Kidney (tissue), 14 donors: Measurements from ENCODE around the gene LIMA1. TPM values are rescaled to one million over a fixed set of nuclear protein-coding genes. Genes with fewer than 3 reads are reported as not detected.

Experiments used
- DNase-seq, 5 donors: peaks; one replicate each; pipeline ENCODE4 v3.0.0-alpha.2; 2013 to 2020
- FAIRE-seq: peaks from 2 replicates; lab custom pipeline; 2012; peaks lifted over from hg19 to GRCh38; lab: Jason Lieb, UNC
- H3K27ac ChIP-seq, 2 donors: one replicate each; pipeline ENCODE4 v1.7.0; 2013; ENCODE audit warnings: low read depth in 2 of 2, low read length in 2 of 2, inconsistent platforms in 1 of 2
- H3K27me3 ChIP-seq: one replicate; pipeline ENCODE4 v1.7.1; 2013; ENCODE audit warnings: low read length, inconsistent platforms; ENCODE audit not compliant: control insufficient read depth, insufficient read depth
- H3K36me3 ChIP-seq, 3 donors: one replicate each; pipeline versions ENCODE4 v1.7.0 to v1.7.1; 2013; ENCODE audit warnings: low read length in 3 of 3, control low read depth in 1 of 3, inconsistent platforms in 1 of 3; ENCODE audit not compliant: insufficient read depth in 3 of 3, control insufficient read depth in 2 of 3
- H3K4me1 ChIP-seq, 3 donors: one replicate each; pipeline versions ENCODE4 v1.7.0 to v1.7.1; 2013; ENCODE audit warnings: low read length in 3 of 3, inconsistent platforms in 1 of 3, low read depth in 1 of 3; ENCODE audit not compliant: control insufficient read depth in 2 of 3, insufficient read depth in 2 of 3
- H3K4me3 ChIP-seq, 3 donors: one replicate each; pipeline versions ENCODE4 v1.7.0 to v1.8.1; 2013; ENCODE audit warnings: low read length in 3 of 3, control low read depth in 1 of 3, inconsistent platforms in 1 of 3
- H3K9ac ChIP-seq, 3 donors: one replicate each; pipeline versions ENCODE4 v1.7.0 to v1.7.1; 2013; ENCODE audit warnings: low read length in 3 of 3, control low read depth in 1 of 3, inconsistent platforms in 1 of 3
- H3K9me3 ChIP-seq, 3 donors: one replicate each; pipeline versions ENCODE4 v1.7.0 to v1.7.1; 2013; ENCODE audit warnings: low read length in 3 of 3, control low read depth in 1 of 3, inconsistent platforms in 1 of 3; ENCODE audit not compliant: control insufficient read depth in 2 of 3, insufficient read depth in 1 of 3
- CTCF ChIP-seq: IDR thresholded peaks from 3 replicates; pipeline ENCODE4 v1.5.1; 2012; ENCODE audit warnings: mild to moderate bottlenecking, moderate library complexity, borderline replicate concordance; ENCODE audit not compliant: insufficient read depth; ENCODE audit errors: extremely low read depth
- intact Hi-C: fragments of 100-400 bp; cut with DNase I; formaldehyde crosslinking; loops from one replicate; pipeline ENCODE4 v1.11.1; 2022
- polyA plus RNA-seq: library from polyadenylated mRNA; stranded (reverse); fragments of 350-450 nt; fragmentation: Illumina TruSeq; extraction: RNeasy Lipid Tissue Mini Kit (QIAGEN cat#74804); gene quantifications from one replicate; pipeline ENCODE4 v1.2.3, GENCODE V29; 2014; ENCODE audit warnings: low read depth, low replicate concordance; ENCODE audit not compliant: insufficient read depth
- total RNA-seq: library from RNA; stranded (reverse); fragmentation: NEBNext Ultra II Directional; extraction: Animal tissue kit (Norgen Biotek cat#: 25700); gene quantifications from one replicate; pipeline ENCODE4 v1.2.1, GENCODE V29; 2021
- donor health status: control.
- donor health status: control.
- donor health status: control.
- donor health status: control.
- donor health status: control.
- donor health status: DM: yes; HTN: yes; CAD: no.
- donor health status: Normal renal cell carcinoma (clear cell type).

The LIMA1 gene
- total and polyA plus RNA-seq, 2 donors from 2014 or later: 43.1 to 76.1 TPM

GRCh38 chr12:50207424-50207823 lies 75.9 kb downstream of the LIMA1 start:
- Histone ChIP-seq H3K9me3 (no peaks in the 10 kb centered on the region), H3K36me3 (peaks cover 4 to 7% (median 5%) of the 10 kb centered on the region in 3 donors), H3K4me3 (no peak overlapping the region), H3K9ac (no peak overlapping the region), H3K27ac (no peak overlapping the region), H3K4me1 (peaks cover 0 to 2% (median 0%) of the 10 kb centered on the region in 3 donors), H3K27me3 (no peaks in the 10 kb centered on the region)
- DNase-seq: no peak
- no peak for FAIRE-seq
- intact Hi-C loops: no loop called here
- TF ChIP-seq CTCF: no peak

GRCh38 chr12:50205648-50206047 lies 77.7 kb downstream of the LIMA1 start:
- Histone ChIP-seq H3K36me3 (peaks cover 4 to 9% (median 7%) of the 10 kb centered on the region in 3 donors), H3K4me3 (no peak overlapping the region), H3K27ac (no peak overlapping the region), H3K9ac (no peak overlapping the region), H3K27me3 (no peaks in the 10 kb centered on the region), H3K9me3 (no peaks in the 10 kb centered on the region), H3K4me1 (peaks cover 0 to 1% (median 0%) of the 10 kb centered on the region in 3 donors)
- TF ChIP-seq CTCF: no peak
- DNase-seq (no peak), FAIRE-seq (no peak)
- intact Hi-C loops: no loop called here

GRCh38 chr12:50203691-50204090 lies 79.6 kb downstream of the LIMA1 start:
- Histone ChIP-seq H3K9me3 (no peaks in the 10 kb centered on the region), H3K4me1 (peaks cover 0 to 5% (median 0%) of the 10 kb centered on the region in 3 donors), H3K9ac (no peak overlapping the region), H3K4me3 (no peak overlapping the region), H3K27me3 (no peaks in the 10 kb centered on the region), H3K27ac (no peak overlapping the region), H3K36me3 (peaks cover 4 to 19% (median 11%) of the 10 kb centered on the region in 3 donors)
- FAIRE-seq (no peak), DNase-seq (no peak)
- intact Hi-C loops: no loop called here
- no peak for TF ChIP-seq CTCF
